HCT116 (cell line): ENCODE measurements around the gene VSX1. TPM values are rescaled to one million over a fixed set of nuclear protein-coding genes. Genes with fewer than 3 reads are reported as not detected.

Experiments
- ATAC-seq: fragments of 200-7000 bp; cut with Tn5 transposase; 2 replicates; pipeline ENCODE4 v1.9.1; 2020; ENCODE audit warnings: mild to moderate bottlenecking, moderate library complexity
- BruUV-seq: library from RNA; stranded (reverse); fragments of 400-500 nt; replicated peaks from 2 replicates; lab custom pipeline; 2021; lab: Mats Ljungman, UMichigan
- CTCF ChIA-PET: fragments of 300-600 bp; sonication (Branson Sonifier 250); formaldehyde crosslinking; loops from one replicate; lab custom pipeline; 2021; ENCODE audit warnings: antibody characterized with exemption; lab: Charles Lee
- POLR2A ChIA-PET: fragments of 300-600, 350-600 bp; sonication (Branson Sonifier 250); formaldehyde crosslinking; loops from one replicate; lab custom pipeline; 2021; ENCODE audit warnings: antibody characterized with exemption; lab: Charles Lee
- RAD21 ChIA-PET, 2 experiments: fragments of 300-600 bp; sonication (Branson Sonifier 250); formaldehyde crosslinking; loops; one replicate each; lab custom pipeline; 2023; ENCODE audit warnings: low total read pairs in 2 of 2; ENCODE audit not compliant: uncharacterized antibody in 2 of 2, unreplicated experiment in 2 of 2, low non-redundant PET in 1 of 2; lab: Charles Lee
- DNase-seq: peaks from one replicate; pipeline ENCODE4 v3.0.0-alpha.2; 2010; ENCODE audit warnings: low read depth, low spot score
- H2AFZ ChIP-seq: fragments of 200-600 bp; shearing (Covaris generic), sonication (generic); 2 replicates; pipeline ENCODE4 v1.6.1; 2017; ENCODE audit warnings: low read depth, mixed run types, mixed read lengths, antibody characterized with exemption, low read length; ENCODE audit not compliant: poor library complexity, severe bottlenecking
- H3K27ac ChIP-seq: 2 replicates; pipeline ENCODE4 v1.5.1; 2012; ENCODE audit warnings: low read depth, low read length
- H3K27me3 ChIP-seq: fragments of 200-600 bp; sonication (generic); 2 replicates; pipeline ENCODE4 v1.6.1; 2016; ENCODE audit warnings: mixed run types, low read length, mixed read lengths; ENCODE audit not compliant: insufficient read depth
- H3K36me3 ChIP-seq, 2 experiments: fragments of 200-500 bp in 1 of 2; fragments of 200-600 bp in 1 of 2; sonication (Bioruptor generic) in 1 of 2; sonication (generic) in 1 of 2; 2 replicates each; pipeline versions ENCODE4 v1.5.1 to v1.6.1; 2014 to 2016; ENCODE audit warnings: low read length in 2 of 2, inconsistent platforms in 1 of 2, mixed read lengths in 1 of 2, mixed run types in 1 of 2; ENCODE audit not compliant: insufficient read depth in 2 of 2, control insufficient read depth in 1 of 2
- H3K4me1 ChIP-seq, 2 experiments: fragments of 200-600 bp in 1 of 2; sonication (generic) in 1 of 2; 2 replicates each; pipeline versions ENCODE4 v1.5.1 to v1.6.1; 2012 to 2017; ENCODE audit warnings: low read length in 2 of 2, inconsistent platforms in 1 of 2, mild to moderate bottlenecking in 1 of 2, mixed read lengths in 1 of 2, mixed run types in 1 of 2, moderate library complexity in 1 of 2; ENCODE audit not compliant: insufficient read depth in 2 of 2, control insufficient read depth in 1 of 2
- H3K4me2 ChIP-seq: fragments of 200-600 bp; sonication (generic); 2 replicates; pipeline ENCODE4 v1.6.1; 2017; ENCODE audit warnings: mixed run types, low read length, mixed read lengths
- H3K4me3 ChIP-seq, 2 experiments: fragments of 200-600 bp in 1 of 2; sonication (generic) in 1 of 2; replicated peaks in 1 of 2; 2 replicates each; pipeline ENCODE4 v1.5.1; 2011 to 2016; ENCODE audit warnings: low read length in 2 of 2, control low read depth in 1 of 2, low read depth in 1 of 2, mild to moderate bottlenecking in 1 of 2, mixed read lengths in 1 of 2, mixed run types in 1 of 2
- H3K79me2 ChIP-seq: fragments of 200-600 bp; sonication (generic); 2 replicates; pipeline ENCODE4 v1.6.1; 2017; ENCODE audit warnings: mild to moderate bottlenecking, mixed run types, low read length, moderate library complexity, mixed read lengths; ENCODE audit not compliant: insufficient read depth
- H3K9ac ChIP-seq: fragments of 200-600 bp; sonication (generic); 2 replicates; pipeline ENCODE4 v1.6.1; 2016; ENCODE audit warnings: low read length, mixed read lengths
- H3K9me2 ChIP-seq: fragments of 200-600 bp; sonication (generic), shearing (Covaris generic); 2 replicates; pipeline ENCODE4 v1.6.1; 2017; ENCODE audit warnings: mixed run types, mild to moderate bottlenecking, moderate library complexity; ENCODE audit not compliant: insufficient read depth
- H3K9me3 ChIP-seq, 2 experiments: fragments of 200-500 bp in 1 of 2; fragments of 200-600 bp in 1 of 2; sonication (Bioruptor generic) in 1 of 2; sonication (generic) in 1 of 2; 2 replicates each; pipeline ENCODE4 v1.6.1; 2014 to 2017; ENCODE audit warnings: low read length in 2 of 2, mixed read lengths in 2 of 2, inconsistent platforms in 1 of 2, low read depth in 1 of 2, mild to moderate bottlenecking in 1 of 2, mixed run types in 1 of 2, moderate library complexity in 1 of 2; ENCODE audit not compliant: control insufficient read depth in 1 of 2, insufficient read depth in 1 of 2
- H4K20me1 ChIP-seq: fragments of 200-600 bp; sonication (generic), shearing (Covaris generic); 2 replicates; pipeline ENCODE4 v1.6.1; 2017; ENCODE audit warnings: mixed run types, mild to moderate bottlenecking, moderate library complexity; ENCODE audit not compliant: insufficient read depth
- CEBPB ChIP-seq: IDR thresholded peaks from 2 replicates; pipeline ENCODE4 v1.6.1; 2012; ENCODE audit warnings: low read depth
- CTCF ChIP-seq, 3 experiments: fragments of 200-600 bp in 1 of 3; sonication (generic) in 1 of 3; IDR thresholded peaks in 2 of 3; conservative IDR thresholded peaks in 1 of 3; 2 replicates each; pipeline ENCODE4 v1.5.1; 2012 to 2017; ENCODE audit warnings: low read depth in 2 of 3, low read length in 2 of 3, antibody characterized with exemption in 1 of 3, borderline replicate concordance in 1 of 3, control low read depth in 1 of 3, mild to moderate bottlenecking in 1 of 3, mixed read lengths in 1 of 3, mixed run types in 1 of 3, moderate library complexity in 1 of 3; ENCODE audit not compliant: insufficient read depth in 1 of 3
- EZH2phosphoT487 ChIP-seq: fragments of 200-600 bp; IDR thresholded peaks from 2 replicates; pipeline ENCODE4 v1.6.1; 2018; ENCODE audit warnings: antibody characterized with exemption, borderline replicate concordance
- POLR2A ChIP-seq: IDR thresholded peaks from 2 replicates; pipeline ENCODE4 v1.7.0; 2011; ENCODE audit warnings: borderline replicate concordance; ENCODE audit not compliant: insufficient read depth, insufficient read length; ENCODE audit errors: extremely low read depth
- POLR2AphosphoS5 ChIP-seq: IDR thresholded peaks from 2 replicates; pipeline ENCODE4 v1.6.1; 2011; ENCODE audit warnings: mild to moderate bottlenecking, low read depth, low read length, moderate library complexity
- REST ChIP-seq: IDR thresholded peaks from 2 replicates; pipeline ENCODE4 v1.6.1; 2012; ENCODE audit warnings: low read depth
- SIN3A ChIP-seq: IDR thresholded peaks from 2 replicates; pipeline ENCODE4 v1.6.1; 2012; ENCODE audit warnings: low read depth
- SP1 ChIP-seq: IDR thresholded peaks from 2 replicates; pipeline ENCODE4 v1.6.1; 2012; ENCODE audit warnings: low read depth
- ZNF274 ChIP-seq: fragments of 200-500 bp; sonication (Bioruptor generic); IDR thresholded peaks from 2 replicates; pipeline ENCODE4 v1.6.1; 2014; ENCODE audit warnings: mild to moderate bottlenecking, low read depth, low read length, inconsistent platforms
- intact Hi-C: fragments of 100-400 bp; cut with micrococcal nuclease; formaldehyde crosslinking; loops from 2 replicates; pipeline ENCODE4 v1.10.0; 2022
- total RNA-seq: library from RNA; stranded (reverse); gene quantifications from one replicate; pipeline ENCODE4 v1.2.1, GENCODE V29; 2021; ENCODE audit not compliant: unreplicated experiment
- TF ChIP-seq, protein P1 (sequence below): IDR thresholded peaks from 2 replicates; pipeline ENCODE4 v1.6.1; 2012

VSX1 gene
- total RNA-seq, 1 experiment from 2014 or later = not detected

- no peaks in the 10 kb centered on the region for H4K20me1 ChIP-seq
- H3K4me3 ChIP-seq = no peak overlapping the region
- no peaks in the 10 kb centered on the region for H3K79me2 ChIP-seq
- ChIA-PET CTCF (no interaction called here), RAD21 (no interaction called here), POLR2A (no interaction called here)
- BruUV-seq = no TSS peak
- no peak for ATAC-seq
- H3K4me2 ChIP-seq = no peak overlapping the region
- peaks cover 30% of the 10 kb centered on the region for H3K27me3 ChIP-seq
- H3K9me3 ChIP-seq = no peaks in the 10 kb centered on the region
- H3K27ac ChIP-seq = no peak overlapping the region
- H2AFZ ChIP-seq = no peak overlapping the region
- H3K36me3 ChIP-seq = no peaks in the 10 kb centered on the region
- no peak overlapping the region for H3K9ac ChIP-seq
- H3K9me2 ChIP-seq = no peaks in the 10 kb centered on the region
- intact Hi-C loops = no loop called here
- DNase-seq = no peak
- TF ChIP-seq, protein P1, sequence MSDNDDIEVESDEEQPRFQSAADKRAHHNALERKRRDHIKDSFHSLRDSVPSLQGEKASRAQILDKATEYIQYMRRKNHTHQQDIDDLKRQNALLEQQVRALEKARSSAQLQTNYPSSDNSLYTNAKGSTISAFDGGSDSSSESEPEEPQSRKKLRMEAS = no peak
- TF ChIP-seq SIN3A (no peak), SP1 (no peak), CEBPB (no peak), POLR2A (no peak), CTCF (IDR thresholded peaks at IDR 0.05 in 2 of 3, conservative IDR thresholded peaks at IDR 0.05 in 1 of 3; ENCODE audit: borderline replicate concordance in 1 of 3, insufficient read depth in 1 of 3, low read depth in 2 of 3, low read length in 2 of 3) (no peak)
- no peaks in the 10 kb centered on the region for H3K4me1 ChIP-seq
Observed at GRCh38 chr20:25118529-25118928, 36.6 kb upstream of the VSX1 start.

GRCh38 chr20:25117990-25118389 is 36.0 kb upstream of the VSX1 start:
- ATAC-seq = no peak
- H3K9me3 ChIP-seq = no peaks in the 10 kb centered on the region
- no peaks in the 10 kb centered on the region for H3K9me2 ChIP-seq
- ChIA-PET POLR2A (no interaction called here), CTCF (no interaction called here)
- H3K36me3 ChIP-seq = no peaks in the 10 kb centered on the region
- no TSS peak for BruUV-seq
- H3K27me3 ChIP-seq = peaks cover 30% of the 10 kb centered on the region
- H2AFZ ChIP-seq = no peak overlapping the region
- TF ChIP-seq CEBPB (no peak), REST (no peak), EZH2phosphoT487 (no peak), ZNF274 (no peak), POLR2A (no peak), POLR2AphosphoS5 (no peak)
- TF ChIP-seq, all 23 proteins: peak for 0
- H4K20me1 ChIP-seq = no peaks in the 10 kb centered on the region
- DNase-seq = no peak
- H3K4me3 ChIP-seq = no peak overlapping the region
- no peak overlapping the region for H3K9ac ChIP-seq
- intact Hi-C loops = no loop called here
- H3K4me1 ChIP-seq = no peaks in the 10 kb centered on the region
- no peak overlapping the region for H3K27ac ChIP-seq
- no peak overlapping the region for H3K4me2 ChIP-seq
- RAD21 ChIA-PET = no interaction called here
- H3K79me2 ChIP-seq = no peaks in the 10 kb centered on the region
